ENCODE results near the gene E2F3.
"Not testable (repeated sequence)": the region's sequence is repeated elsewhere in the genome, so short reads cannot be mapped to it uniquely, and the experiment has no call there.

Gene E2F3

GRCh38 chr6:20497216-20498040, 95.7 kb downstream of the E2F3 start:
- no peak overlapping the region for H3K9ac ChIP-seq
- H3K36me3 ChIP-seq (ENCODE audit: insufficient read depth) = no peaks in the 10 kb centered on the region
- H3K4me2 ChIP-seq = no peak overlapping the region
- H3K4me1 ChIP-seq (ENCODE audit: low read depth, poor library complexity, severe bottlenecking) = no peaks in the 10 kb centered on the region
- H2AFZ ChIP-seq (ENCODE audit: low read depth) = no peak overlapping the region
- H3K27me3 ChIP-seq (ENCODE audit: insufficient read depth, low read depth) = no peaks in the 10 kb centered on the region
- no peaks in the 10 kb centered on the region for H4K20me1 ChIP-seq (ENCODE audit: insufficient read depth)
- no peaks in the 10 kb centered on the region for H3K79me2 ChIP-seq (ENCODE audit: insufficient read depth, low read depth)
- H3K4me3 ChIP-seq (IDR thresholded peaks at IDR 0.05; ENCODE audit: insufficient read depth, low read depth, low read length) = no peak overlapping the region
- H3K27ac ChIP-seq = no peak overlapping the region
- TF ChIP-seq CTCF (conservative IDR thresholded peaks at IDR 0.05; ENCODE audit: low read depth, low read length) = no peak

- no peak overlapping the region for H3K4me2 ChIP-seq
- no peak for TF ChIP-seq CTCF (conservative IDR thresholded peaks at IDR 0.05; ENCODE audit: low read depth, low read length)
- H3K36me3 ChIP-seq (ENCODE audit: insufficient read depth) = no peaks in the 10 kb centered on the region
Measured at GRCh38 chr6:20498041-20498385, 96.3 kb downstream of the E2F3 start.

DNA sequence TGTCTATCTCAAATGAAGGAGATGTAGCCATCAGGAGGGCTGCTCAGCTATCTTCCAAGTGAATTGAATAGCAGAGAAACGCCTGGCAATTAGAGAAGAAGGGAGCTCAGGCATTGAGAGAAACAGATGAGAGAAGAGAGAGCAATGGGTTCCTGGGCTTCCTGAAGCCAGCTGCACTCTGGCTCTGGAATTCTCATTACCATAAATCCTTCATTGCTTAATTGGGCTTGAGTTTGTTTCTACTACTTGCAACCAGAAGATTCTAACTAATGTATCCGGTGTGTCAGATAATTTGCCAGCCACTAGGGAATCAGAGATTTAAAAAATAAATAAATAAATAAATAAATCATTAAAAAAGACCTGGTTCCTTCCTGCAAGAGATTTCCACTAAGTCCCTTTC, 107.5 kb downstream of the E2F3 start:
- Histone ChIP-seq H3K4me1 (ENCODE audit: low read depth, poor library complexity, severe bottlenecking) (no peaks in the 10 kb centered on the region), H2AFZ (ENCODE audit: low read depth) (no peak overlapping the region), H3K79me2 (ENCODE audit: insufficient read depth, low read depth) (no peaks in the 10 kb centered on the region), H3K4me2 (no peak overlapping the region), H3K27me3 (ENCODE audit: insufficient read depth, low read depth) (no peaks in the 10 kb centered on the region), H3K4me3 (IDR thresholded peaks at IDR 0.05; ENCODE audit: insufficient read depth, low read depth, low read length) (no peak overlapping the region), H3K36me3 (ENCODE audit: insufficient read depth) (no peaks in the 10 kb centered on the region), H3K9ac (no peak overlapping the region), H3K27ac (no peak overlapping the region), H4K20me1 (ENCODE audit: insufficient read depth) (no peaks in the 10 kb centered on the region)
- TF ChIP-seq CTCF (conservative IDR thresholded peaks at IDR 0.05; ENCODE audit: low read depth, low read length) = no peak

More at GRCh38 chr6:20498041-20498385, 96.3 kb downstream of the E2F3 start:
- Histone ChIP-seq H3K27me3 (ENCODE audit: insufficient read depth, low read depth) (no peaks in the 10 kb centered on the region), H3K9ac (no peak overlapping the region), H2AFZ (ENCODE audit: low read depth) (no peak overlapping the region), H4K20me1 (ENCODE audit: insufficient read depth) (no peaks in the 10 kb centered on the region), H3K79me2 (ENCODE audit: insufficient read depth, low read depth) (no peaks in the 10 kb centered on the region), H3K27ac (no peak overlapping the region), H3K4me1 (ENCODE audit: low read depth, poor library complexity, severe bottlenecking) (no peaks in the 10 kb centered on the region), H3K4me3 (IDR thresholded peaks at IDR 0.05; ENCODE audit: insufficient read depth, low read depth, low read length) (no peak overlapping the region)

- Histone ChIP-seq H3K79me2 (ENCODE audit: insufficient read depth, low read depth) (no peaks in the 10 kb centered on the region), H3K27me3 (ENCODE audit: insufficient read depth, low read depth) (no peaks in the 10 kb centered on the region), H3K9ac (no peak overlapping the region)
Measured at GRCh38 chr6:20511852-20512251, 110.2 kb downstream of the E2F3 start.

GRCh38 chr6:20525208-20525607, 123.5 kb downstream of the E2F3 start:
- H3K4me3 ChIP-seq (IDR thresholded peaks at IDR 0.05; ENCODE audit: insufficient read depth, low read depth, low read length); H3K36me3 ChIP-seq (ENCODE audit: insufficient read depth); H3K4me2 ChIP-seq; H3K27ac ChIP-seq; H3K27me3 ChIP-seq (ENCODE audit: insufficient read depth, low read depth); H3K4me1 ChIP-seq (ENCODE audit: low read depth, poor library complexity, severe bottlenecking); H4K20me1 ChIP-seq (ENCODE audit: insufficient read depth); H2AFZ ChIP-seq (ENCODE audit: low read depth); H3K79me2 ChIP-seq (ENCODE audit: insufficient read depth, low read depth); H3K9ac ChIP-seq: not testable (repeated sequence)

More at GRCh38 chr6:20511852-20512251, 110.2 kb downstream of the E2F3 start:
- H2AFZ ChIP-seq (ENCODE audit: low read depth) = no peak overlapping the region
- no peaks in the 10 kb centered on the region for H3K4me1 ChIP-seq (ENCODE audit: low read depth, poor library complexity, severe bottlenecking)
- H3K27ac ChIP-seq = no peak overlapping the region
- H3K36me3 ChIP-seq (ENCODE audit: insufficient read depth) = no peaks in the 10 kb centered on the region
- no peaks in the 10 kb centered on the region for H4K20me1 ChIP-seq (ENCODE audit: insufficient read depth)
- TF ChIP-seq CTCF (conservative IDR thresholded peaks at IDR 0.05; ENCODE audit: low read depth, low read length) = no peak
- no peak overlapping the region for H3K4me2 ChIP-seq
- no peak overlapping the region for H3K4me3 ChIP-seq (IDR thresholded peaks at IDR 0.05; ENCODE audit: insufficient read depth, low read depth, low read length)
